Measurements from ENCODE around the gene MFRP.
A peak's percentile ranks its signal among the peaks of the same experiment; 100 is the strongest.

The MFRP gene

DNA sequence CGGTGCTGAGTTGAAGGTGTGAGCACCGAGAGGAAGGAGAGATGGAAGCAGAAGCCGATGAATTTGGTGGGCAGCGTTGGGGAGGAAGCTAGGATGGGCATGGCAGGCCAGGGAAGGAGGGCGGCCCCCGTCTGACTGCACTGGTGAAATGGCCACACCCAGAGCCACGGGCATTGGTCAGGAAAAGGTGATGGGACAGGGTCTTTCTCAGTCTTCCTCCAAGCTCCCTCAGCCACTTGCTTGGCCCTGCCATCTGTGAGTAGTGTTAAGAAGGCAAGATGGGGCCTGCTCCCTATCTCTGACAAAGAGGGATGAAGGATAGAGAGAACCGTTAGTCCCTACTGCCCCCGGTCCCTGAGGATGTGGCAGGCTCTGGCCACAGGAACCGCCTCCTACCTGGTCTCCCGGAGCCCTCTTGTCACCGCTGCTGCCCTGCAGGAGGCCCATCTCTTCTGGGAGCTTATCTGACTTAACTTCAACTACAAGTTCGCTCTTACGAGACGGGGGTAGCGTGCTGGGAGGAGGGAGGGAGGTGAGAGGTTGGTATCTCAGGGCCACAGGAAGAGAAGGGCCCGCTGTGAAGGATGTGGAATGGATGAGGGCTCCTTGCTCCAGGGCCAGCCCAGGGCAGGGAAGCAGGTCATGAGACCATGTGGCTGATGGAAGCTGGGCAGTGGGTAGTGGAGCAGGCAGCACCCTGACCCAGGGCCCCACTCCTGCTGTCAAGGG lies 36.4 kb downstream of the MFRP start:
- no peak overlapping the region for H3K4me3 ChIP-seq (ENCODE audit: low read depth, low read length)
- TF ChIP-seq POLR2A (IDR thresholded peaks at IDR 0.05; ENCODE audit: extremely low read depth, insufficient read length) (no peak), CTCF (IDR thresholded peaks at IDR 0.05; ENCODE audit: low read depth, low read length) (no peak), MYC (IDR thresholded peaks at IDR 0.05; ENCODE audit: low read depth, low read length) (no peak)
- TF ChIP-seq, protein P1, sequence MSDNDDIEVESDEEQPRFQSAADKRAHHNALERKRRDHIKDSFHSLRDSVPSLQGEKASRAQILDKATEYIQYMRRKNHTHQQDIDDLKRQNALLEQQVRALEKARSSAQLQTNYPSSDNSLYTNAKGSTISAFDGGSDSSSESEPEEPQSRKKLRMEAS (IDR thresholded peaks at IDR 0.05; ENCODE audit: low read depth, low read length), result no peak
- no peak for DNase-seq (ENCODE audit: low read depth)

- TF ChIP-seq, protein P1 (IDR thresholded peaks at IDR 0.05; ENCODE audit: low read depth, low read length), result no peak
- TF ChIP-seq MYC (IDR thresholded peaks at IDR 0.05; ENCODE audit: low read depth, low read length) (no peak), POLR2A (IDR thresholded peaks at IDR 0.05; ENCODE audit: extremely low read depth, insufficient read length) (no peak)
- H3K4me3 ChIP-seq (ENCODE audit: low read depth, low read length), result no peak overlapping the region
- DNase-seq (ENCODE audit: low read depth), result no peak
Measured at GRCh38 chr11:119309411-119309810, 37.1 kb downstream of the MFRP start.

GRCh38 chr11:119307974-119308373 lies 38.5 kb downstream of the MFRP start:
- DNase-seq (ENCODE audit: low read depth), result no peak

DNA sequence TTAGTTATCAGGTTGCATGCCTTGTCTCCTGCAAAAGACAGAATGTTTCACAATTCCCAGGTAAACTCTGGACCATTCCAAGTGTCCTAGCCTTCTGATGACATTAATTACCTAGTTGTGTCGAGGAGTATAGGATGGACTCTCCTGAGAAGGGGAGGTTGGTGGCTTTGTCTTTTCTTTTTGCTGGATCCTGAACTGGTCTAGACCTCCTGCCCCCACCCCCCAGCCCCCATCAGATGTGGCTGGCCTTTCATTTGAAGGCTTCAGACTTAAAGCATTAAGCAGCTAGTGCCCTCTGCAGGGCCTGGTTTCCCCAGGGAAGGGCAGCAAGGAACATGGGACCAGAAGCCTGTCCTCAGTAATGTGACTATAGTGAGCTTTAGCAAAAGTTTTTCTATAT lies 39.3 kb downstream of the MFRP start:
- TF ChIP-seq CTCF (IDR thresholded peaks at IDR 0.05; ENCODE audit: low read depth, low read length) (no peak), MYC (IDR thresholded peaks at IDR 0.05; ENCODE audit: low read depth, low read length) (no peak), POLR2A (IDR thresholded peaks at IDR 0.05; ENCODE audit: extremely low read depth, insufficient read length) (no peak)
- TF ChIP-seq, protein P1 (IDR thresholded peaks at IDR 0.05; ENCODE audit: low read depth, low read length), result no peak
- H3K4me3 ChIP-seq (ENCODE audit: low read depth, low read length), result peak overlapping the region; percentile 57
- DNase-seq (ENCODE audit: low read depth), result peak; percentile 67

More at GRCh38 chr11:119307974-119308373, 38.5 kb downstream of the MFRP start:
- no peak overlapping the region for H3K4me3 ChIP-seq (ENCODE audit: low read depth, low read length)
- no peak for TF ChIP-seq MYC (IDR thresholded peaks at IDR 0.05; ENCODE audit: low read depth, low read length)
- TF ChIP-seq, protein P1 (IDR thresholded peaks at IDR 0.05; ENCODE audit: low read depth, low read length), result no peak
- TF ChIP-seq POLR2A (IDR thresholded peaks at IDR 0.05; ENCODE audit: extremely low read depth, insufficient read length), result no peak
- no peak for TF ChIP-seq CTCF (IDR thresholded peaks at IDR 0.05; ENCODE audit: low read depth, low read length)

GRCh38 chr11:119306373-119306890 lies 40.1 kb downstream of the MFRP start:
- H3K4me3 ChIP-seq (ENCODE audit: low read depth, low read length), result peak overlapping the region; percentile 57
- DNase-seq (ENCODE audit: low read depth), result peak; percentile 97
- TF ChIP-seq CTCF (IDR thresholded peaks at IDR 0.05; ENCODE audit: low read depth, low read length) (no peak), MYC (IDR thresholded peaks at IDR 0.05; ENCODE audit: low read depth, low read length) (peak; percentile 66), POLR2A (IDR thresholded peaks at IDR 0.05; ENCODE audit: extremely low read depth, insufficient read length) (no peak)
- TF ChIP-seq, protein P1 (IDR thresholded peaks at IDR 0.05; ENCODE audit: low read depth, low read length), result peak; percentile 94

All from NB4 (cell line).